GM12878 (cell line): Measurements from ENCODE around the gene ACOT13. TPM values are rescaled to one million over a fixed set of nuclear protein-coding genes. Genes with fewer than 3 reads are reported as not detected.
A peak's percentile ranks its signal among the peaks of the same experiment; 100 is the strongest.

Experiments
- ATAC-seq: fragments of 200-7000 bp; cut with Tn5 transposase; 3 replicates; pipeline ENCODE4 v1.9.1; 2020; ENCODE audit warnings: mild to moderate bottlenecking, moderate library complexity
- BruUV-seq: library from RNA; stranded (reverse); fragments of 400-500 nt; replicated peaks from 2 replicates; lab custom pipeline; 2021; lab: Mats Ljungman, UMichigan
- CTCF ChIA-PET: fragments of 300-600 bp; sonication (Branson Sonifier 250); formaldehyde crosslinking; extraction: SDS; loops from one replicate; lab custom pipeline; 2021; ENCODE audit warnings: inconsistent platforms; lab: Yijun Ruan, JAX
- POLR2A ChIA-PET: fragments of 350-600 bp; formaldehyde crosslinking; extraction: SDS; loops from one replicate; lab custom pipeline; 2021; ENCODE audit warnings: inconsistent platforms; lab: Charles Lee
- RAD21 ChIA-PET: fragments of 300-600 bp; sonication (Branson Sonifier 250); formaldehyde crosslinking; loops from one replicate; lab custom pipeline; 2023; ENCODE audit warnings: antibody characterized with exemption; ENCODE audit not compliant: unreplicated experiment; lab: Charles Lee
- SMC1A ChIA-PET: fragments of 300-600 bp; sonication (Branson Sonifier 250); formaldehyde crosslinking; loops from one replicate; lab custom pipeline; 2023; ENCODE audit not compliant: unreplicated experiment, uncharacterized antibody; lab: Charles Lee
- DNase-seq: peaks from one replicate; pipeline ENCODE4 v3.0.0-alpha.2; 2011; ENCODE audit warnings: low read depth, low spot score
- FAIRE-seq: peaks from 3 replicates; lab custom pipeline; 2011; peaks lifted over from hg19 to GRCh38; lab: Jason Lieb, UNC
- H2AFZ ChIP-seq: 2 replicates; pipeline ENCODE4 v1.6.0; 2011; ENCODE audit warnings: low read depth, low read length, control low read depth; ENCODE audit not compliant: control insufficient read depth
- H3K27ac ChIP-seq: 2 replicates; pipeline ENCODE4 v1.5.1; 2011; ENCODE audit warnings: control low read depth; ENCODE audit not compliant: control insufficient read depth, insufficient read depth
- H3K27me3 ChIP-seq, 2 experiments: replicated peaks in 1 of 2; 2 replicates each; pipeline versions ENCODE4 v1.6.0 to v1.6.1; 2011; ENCODE audit warnings: low read length in 1 of 2; ENCODE audit not compliant: control insufficient read depth in 2 of 2, insufficient read depth in 2 of 2
- H3K36me3 ChIP-seq, 2 experiments: 2 replicates each; pipeline ENCODE4 v1.5.1; 2011; ENCODE audit warnings: low read length in 1 of 2; ENCODE audit not compliant: control insufficient read depth in 2 of 2, insufficient read depth in 2 of 2
- H3K4me1 ChIP-seq: 2 replicates; pipeline ENCODE4 v1.6.1; 2011; ENCODE audit warnings: mild to moderate bottlenecking, low read length, moderate library complexity, mixed read lengths; ENCODE audit not compliant: control insufficient read depth, insufficient read depth
- H3K4me2 ChIP-seq: 2 replicates; pipeline ENCODE4 v1.6.0; 2011; ENCODE audit warnings: control low read depth; ENCODE audit not compliant: control insufficient read depth, insufficient read depth
- H3K4me3 ChIP-seq: fragments of 200-600 bp; sonication (generic); 2 replicates; pipeline ENCODE4 v1.5.1; 2016
- H3K79me2 ChIP-seq: 2 replicates; pipeline ENCODE4 v1.6.0; 2011; ENCODE audit warnings: low read length; ENCODE audit not compliant: control insufficient read depth, insufficient read depth
- H3K9ac ChIP-seq: 2 replicates; pipeline ENCODE4 v1.8.0; 2011; ENCODE audit warnings: low read length, control low read depth, mixed read lengths; ENCODE audit not compliant: control insufficient read depth, insufficient read depth
- H3K9me3 ChIP-seq: replicated peaks from 3 replicates; pipeline ENCODE4 v1.5.1; 2011; ENCODE audit warnings: mild to moderate bottlenecking, low read length; ENCODE audit not compliant: control insufficient read depth, insufficient read depth
- H4K20me1 ChIP-seq: 2 replicates; pipeline ENCODE4 v1.6.0; 2011; ENCODE audit not compliant: control insufficient read depth, insufficient read depth
- ATF2 ChIP-seq: IDR thresholded peaks from 2 replicates; pipeline ENCODE4 v1.6.1; 2012; ENCODE audit warnings: low read length, inconsistent platforms
- NRF1 ChIP-seq: conservative IDR thresholded peaks from 2 replicates; pipeline ENCODE4 v1.6.1; 2011; ENCODE audit warnings: mild to moderate bottlenecking, low read depth, low read length, improper control_type of control experiment
- PKNOX1 ChIP-seq: fragments of 450-650 bp; IDR thresholded peaks from 2 replicates; pipeline ENCODE4 v1.6.1; 2016; ENCODE audit warnings: mild to moderate bottlenecking
- POLR2AphosphoS5 ChIP-seq: IDR thresholded peaks from 2 replicates; pipeline ENCODE4 v1.6.1; 2011; ENCODE audit warnings: mild to moderate bottlenecking, low read length, inconsistent platforms
- RBBP5 ChIP-seq: fragments of 200-600 bp; sonication (generic); conservative IDR thresholded peaks from 2 replicates; pipeline ENCODE4 v1.6.1; 2016
- SMAD1 ChIP-seq: fragments of 450-650 bp; IDR thresholded peaks from 2 replicates; pipeline ENCODE4 v1.6.1; 2018; ENCODE audit warnings: mild to moderate bottlenecking, low read depth; ENCODE audit not compliant: partially characterized antibody
- TARDBP ChIP-seq: IDR thresholded peaks from 2 replicates; pipeline ENCODE4 v1.6.1; 2016; ENCODE audit warnings: borderline replicate concordance
- WGBS: methylation state at CpG from one replicate; pipeline ENCODE4 v1.1.6; 2016; ENCODE audit warnings: low lambda C conversion rate; ENCODE audit not compliant: insufficient replicate concordance, insufficient coverage; ENCODE audit errors: missing lambda C conversion rate; 5-methylcytosine and 5-hydroxymethylcytosine counted together
- in situ Hi-C: fragments of 300-500 bp; cut with MboI; formaldehyde crosslinking; loops from 9 replicates; pipeline ENCODE4 v1.14.3; 2018; ENCODE audit warnings: mixed read lengths
- intact Hi-C: fragments of 100-400 bp; cut with micrococcal nuclease; formaldehyde crosslinking; loops from one replicate; pipeline ENCODE4 v1.14.2; 2022; ENCODE audit not compliant: unreplicated experiment
- polyA plus RNA-seq, 11 experiments: library from polyadenylated mRNA; depleted of rRNA in 4 of 11; unstranded in 6 of 11; stranded (reverse) in 5 of 11; fragments of >200 nt; fragmentation: Nextera tagmentation in 4 of 11; fragmentation: Illumina TruSeq in 1 of 11; extraction: Ambion mirVana in 4 of 11; extraction: Trizol in 1 of 11; gene quantifications; 1 replicate in 1 of 11; 2 replicates in 10 of 11; pipeline versions ENCODE4 v1.2.1 to v1.2.3, GENCODE V29; 2011 to 2016; ENCODE audit warnings: inconsistent platforms in 2 of 11, missing spikeins in 2 of 11, low read depth in 1 of 11
- total RNA-seq, 4 experiments: library from RNA; depleted of rRNA in 3 of 4; stranded (reverse); fragments of >200 nt in 3 of 4; fragmentation: Illumina TruSeq in 1 of 4; extraction: Trizol in 1 of 4; gene quantifications; 2 replicates each; pipeline versions ENCODE4 v1.2.1 to v1.2.3, GENCODE V29; 2013 to 2021

Gene ACOT13
- total and polyA plus RNA-seq, 10 of the 15 experiments (the other 5 are each of a cell fraction or from before 2014, with no cell fraction given), result 6.0 to 60.6 (median 36.6) TPM

GRCh38 chr6:24709014-24709711 is 42.3 kb downstream of the ACOT13 start:
- SMC1A ChIA-PET, result interaction anchor here (0.6 to 0.9 kb wide), 2 partner anchors 7 to 409 kb away, joined by 3 to 4 read pairs; no protein-coding TSS in a partner anchor
- no peak for ATAC-seq

More at GRCh38 chr6:24709014-24709711, 42.3 kb downstream of the ACOT13 start:
- in situ Hi-C loops, result loop anchor here (25.0 kb wide), 1 partner anchor 647 kb away; no protein-coding TSS in a partner anchor
- Histone ChIP-seq H3K4me3 (no peak overlapping the region), H3K36me3 (peaks cover 7 to 47% of the 10 kb centered on the region in 2 experiments), H4K20me1 (0 out of 2 replicates have a peak, but pooled peaks cover 4% of the 10 kb centered on the region), H3K27me3 (no peaks in the 10 kb centered on the region), H3K27ac (no peak overlapping the region), H2AFZ (no peak overlapping the region), H3K9ac (no peak overlapping the region), H3K4me1 (no peaks in the 10 kb centered on the region), H3K9me3 (no peaks in the 10 kb centered on the region), H3K79me2 (peaks cover 29% of the 10 kb centered on the region), H3K4me2 (no peak overlapping the region)
- DNase-seq (no peak), FAIRE-seq (no peak)
- TF ChIP-seq ATF2, result no peak
- TF ChIP-seq SMAD1, result no peak
- TF ChIP-seq NRF1, result no peak
- TF ChIP-seq TARDBP, result no peak
- TF ChIP-seq PKNOX1, result no peak
- no peak for TF ChIP-seq RBBP5
- TF ChIP-seq POLR2AphosphoS5, result peak; percentile 25; the same call in 1 of the 2 replicates
- RAD21 ChIA-PET, result no interaction called here
- 74% methylated on average over 4 of the region's 4 CpGs for WGBS
- intact Hi-C loops, result no loop called here
- CTCF ChIA-PET, result interaction anchor here (0.8 to 1.7 kb wide), 3 partner anchors 57 to 188 kb away, joined by 3 read pairs; no protein-coding TSS in a partner anchor
- POLR2A ChIA-PET, result no interaction called here
- BruUV-seq, result no TSS peak
